Omental fat pad (tissue), 4 donors: Measurements from ENCODE around the gene HTRA1. TPM values are rescaled to one million over a fixed set of nuclear protein-coding genes. Genes with fewer than 3 reads are reported as not detected.
A peak's percentile ranks its signal among the peaks of the same experiment; 100 is the strongest.

Experiments used
- ATAC-seq: fragments of 150-250 bp; one replicate; pipeline ENCODE4 v1.9.1; 2016; ENCODE audit warnings: mild to moderate bottlenecking, moderate library complexity; ENCODE audit not compliant: low FRiP score
- DNase-seq: peaks from one replicate; pipeline ENCODE4 v3.0.0-alpha.2; 2019; ENCODE audit warnings: low spot score
- CTCF ChIP-seq, 3 donors: fragments of 450-650 bp; IDR thresholded peaks; one replicate each; pipeline ENCODE4 v1.5.1; 2016 to 2017; ENCODE audit warnings: antibody characterized with exemption in 3 of 3, mild to moderate bottlenecking in 3 of 3, moderate library complexity in 2 of 3
- total RNA-seq, 4 donors: library from RNA; depleted of rRNA; stranded (reverse); fragments of >200 nt; gene quantifications; one replicate each; pipeline ENCODE4 v1.1.0, GENCODE V29; 2016

HTRA1 gene
- total RNA-seq, 4 donors from 2014 or later, result 92.8 to 402 (median 260) TPM

- no peak for DNase-seq
- no peak for TF ChIP-seq CTCF (IDR thresholded peaks at IDR 0.05)
Measured at GRCh38 chr10:122461729-122462532, 578 bp downstream of the HTRA1 start.

GRCh38 chr10:122462533-122463465 lies 1.4 kb downstream of the HTRA1 start:
- TF ChIP-seq CTCF (IDR thresholded peaks at IDR 0.05), result no peak
- ATAC-seq (peak; percentile 11), DNase-seq (no peak)

More at GRCh38 chr10:122461729-122462532, 578 bp downstream of the HTRA1 start:
- peak; percentile 42 for ATAC-seq

- no peak for DNase-seq
- TF ChIP-seq CTCF (IDR thresholded peaks at IDR 0.05), result no peak
- no peak for ATAC-seq
Measured at GRCh38 chr10:122463466-122464249, 2.3 kb downstream of the HTRA1 start.

- TF ChIP-seq CTCF (IDR thresholded peaks at IDR 0.05), result no peak
- DNase-seq, result no peak
- no peak for ATAC-seq
Measured at GRCh38 chr10:122464250-122464510, 2.8 kb downstream of the HTRA1 start.

- ATAC-seq (no peak), DNase-seq (no peak)
- no peak for TF ChIP-seq CTCF (IDR thresholded peaks at IDR 0.05)
Measured at GRCh38 chr10:122464586-122464985, 3.2 kb downstream of the HTRA1 start.

- no peak for TF ChIP-seq CTCF (IDR thresholded peaks at IDR 0.05)
- ATAC-seq, result no peak
Measured at GRCh38 chr10:122465401-122466040, 4.2 kb downstream of the HTRA1 start.

More at GRCh38 chr10:122465401-122466040, 4.2 kb downstream of the HTRA1 start:
- no peak for DNase-seq
